ENCODE results near the gene ANKH. TPM values are rescaled to one million over a fixed set of nuclear protein-coding genes. Genes with fewer than 3 reads are reported as not detected.

The ANKH gene
- total and polyA plus RNA-seq, 2 of the 13 experiments (the other 11 are each of a cell fraction or from before 2014, with no cell fraction given), result 25.0 to 36.0 TPM

DNA sequence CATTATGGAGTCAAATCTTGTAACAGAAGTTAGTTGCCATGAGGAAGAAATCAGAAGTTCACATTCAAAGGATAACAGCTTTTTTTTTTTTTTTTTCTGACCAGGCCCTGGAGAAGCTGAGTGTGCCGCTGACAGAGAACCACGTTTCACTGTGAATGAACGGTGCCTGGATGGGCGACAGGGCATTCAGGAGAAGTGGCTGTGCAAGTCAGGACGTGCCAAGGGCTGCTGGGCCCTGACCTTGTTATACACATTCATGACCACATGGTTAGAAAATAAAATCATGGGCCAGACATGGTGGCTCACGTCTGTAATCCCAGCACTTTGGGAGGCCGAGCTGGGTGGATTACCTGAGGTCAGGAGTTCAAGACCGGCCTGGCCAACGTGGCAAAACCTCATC, 91.6 kb downstream of the ANKH start:
- FAIRE-seq, result no peak
- Histone ChIP-seq H3K27me3 (ENCODE audit: control insufficient read depth in 1 of 2, insufficient read depth in 2 of 2, low read length in 2 of 2) (no peaks in the 10 kb centered on the region), H3K36me3 (replicated peaks in 1 of 2; ENCODE audit: control insufficient read depth in 1 of 2, insufficient read depth in 2 of 2, low read length in 2 of 2) (no peaks in the 10 kb centered on the region; a peak in 1 of 5 replicates), H4K20me1 (ENCODE audit: insufficient read depth, low read length) (no peaks in the 10 kb centered on the region), H3K27ac (ENCODE audit: extremely low read length, insufficient read depth, low read length) (no peak overlapping the region), H3K9ac (ENCODE audit: insufficient read depth, low read depth, low read length) (no peak overlapping the region), H3K4me1 (ENCODE audit: insufficient read depth, low read length) (peaks cover 54% of the 10 kb centered on the region), H3K4me2 (ENCODE audit: low read depth, low read length) (no peak overlapping the region), H2AFZ (ENCODE audit: low read length) (no peak overlapping the region), H3K9me3 (ENCODE audit: low read length) (no peaks in the 10 kb centered on the region), H3K4me3 (replicated peaks in 1 of 3; ENCODE audit: insufficient read depth in 1 of 3, low read depth in 2 of 3, low read length in 3 of 3) (no peak overlapping the region), H3K79me2 (ENCODE audit: insufficient read depth, low read length) (no peaks in the 10 kb centered on the region)
- no TSS peak for BruUV-seq (replicated peaks)
- in situ Hi-C loops (cut with HindIII; ENCODE audit: extremely low pct_ligation_motif_present, low pct_unique_long_range_greater_than_20kb), result loop anchor here (5.0 kb wide), 1 partner anchor 53 kb away; no protein-coding TSS in a partner anchor
- ChIA-PET CTCF (ENCODE audit: low intra/inter-chr PET ratio, low total read pairs) (no interaction called here), POLR2A (no interaction called here)
- 97% methylated on average over 9 of the region's 9 CpGs for WGBS (ENCODE audit: low lambda C conversion rate)
- no peak for TF ChIP-seq SYNCRIP (IDR thresholded peaks at IDR 0.05; ENCODE audit: insufficient read depth, low read depth, low read length)
- TF ChIP-seq ZNF263 (CRISPR knock-in tag; IDR thresholded peaks at IDR 0.05), result no peak
- TF ChIP-seq ZNF232 (CRISPR knock-in tag; IDR thresholded peaks at IDR 0.05; ENCODE audit: borderline replicate concordance), result no peak
- TF ChIP-seq, protein P1, sequence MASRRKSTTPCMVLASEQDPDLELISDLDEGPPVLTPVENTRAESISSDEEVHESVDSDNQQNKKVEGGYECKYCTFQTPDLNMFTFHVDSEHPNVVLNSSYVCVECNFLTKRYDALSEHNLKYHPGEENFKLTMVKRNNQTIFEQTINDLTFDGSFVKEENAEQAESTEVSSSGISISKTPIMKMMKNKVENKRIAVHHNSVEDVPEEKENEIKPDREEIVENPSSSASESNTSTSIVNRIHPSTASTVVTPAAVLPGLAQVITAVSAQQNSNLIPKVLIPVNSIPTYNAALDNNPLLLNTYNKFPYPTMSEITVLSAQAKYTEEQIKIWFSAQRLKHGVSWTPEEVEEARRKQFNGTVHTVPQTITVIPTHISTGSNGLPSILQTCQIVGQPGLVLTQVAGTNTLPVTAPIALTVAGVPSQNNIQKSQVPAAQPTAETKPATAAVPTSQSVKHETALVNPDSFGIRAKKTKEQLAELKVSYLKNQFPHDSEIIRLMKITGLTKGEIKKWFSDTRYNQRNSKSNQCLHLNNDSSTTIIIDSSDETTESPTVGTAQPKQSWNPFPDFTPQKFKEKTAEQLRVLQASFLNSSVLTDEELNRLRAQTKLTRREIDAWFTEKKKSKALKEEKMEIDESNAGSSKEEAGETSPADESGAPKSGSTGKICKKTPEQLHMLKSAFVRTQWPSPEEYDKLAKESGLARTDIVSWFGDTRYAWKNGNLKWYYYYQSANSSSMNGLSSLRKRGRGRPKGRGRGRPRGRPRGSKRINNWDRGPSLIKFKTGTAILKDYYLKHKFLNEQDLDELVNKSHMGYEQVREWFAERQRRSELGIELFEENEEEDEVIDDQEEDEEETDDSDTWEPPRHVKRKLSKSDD (CRISPR knock-in tag; IDR thresholded peaks at IDR 0.05; ENCODE audit: low read depth), result no peak
- no peak for TF ChIP-seq ISL2 (CRISPR knock-in tag; IDR thresholded peaks at IDR 0.05)
- TF ChIP-seq MTA3 (CRISPR knock-in tag; IDR thresholded peaks at IDR 0.05), result no peak
- TF ChIP-seq EP300 (IDR thresholded peaks at IDR 0.05; ENCODE audit: low read depth in 2 of 2, low read length in 2 of 2), result no peak
- TF ChIP-seq EP300 (CRISPR knock-in tag; IDR thresholded peaks at IDR 0.05; ENCODE audit: borderline replicate concordance), result no peak
- no peak for TF ChIP-seq ZNF552 (CRISPR knock-in tag; IDR thresholded peaks at IDR 0.05; ENCODE audit: borderline replicate concordance)
- no peak for TF ChIP-seq HIVEP1 (CRISPR knock-in tag; IDR thresholded peaks at IDR 0.05)
- TF ChIP-seq ZNF709 (CRISPR knock-in tag; IDR thresholded peaks at IDR 0.05), result no peak
- TF ChIP-seq ZNF383 (CRISPR knock-in tag; IDR thresholded peaks at IDR 0.05; ENCODE audit: borderline replicate concordance), result no peak
- no peak for TF ChIP-seq SCMH1 (CRISPR knock-in tag; IDR thresholded peaks at IDR 0.05; ENCODE audit: borderline replicate concordance)
- TF ChIP-seq LRRFIP1 (CRISPR knock-in tag; conservative IDR thresholded peaks at IDR 0.05), result no peak
- intact Hi-C loops (cut with micrococcal nuclease; ENCODE audit: unreplicated experiment), result no loop called here
- ATAC-seq, result no peak
- no peak for DNase-seq (ENCODE audit: low spot score)
